Neural cell (in vitro differentiated cells): Measurements from ENCODE around the gene AREG. TPM values are rescaled to one million over a fixed set of nuclear protein-coding genes. Genes with fewer than 3 reads are reported as not detected.

Source experiments
- H2AFZ ChIP-seq: fragments of 200-600, 300-800 bp; sonication (generic), shearing (Covaris generic); 2 replicates; pipeline ENCODE4 v1.6.0; 2014; ENCODE audit warnings: low read depth, mild to moderate bottlenecking, antibody characterized with exemption, low read length, moderate library complexity
- H3F3A ChIP-seq: fragments of 200-600 bp; shearing (Covaris generic); 2 replicates; pipeline ENCODE4 v1.6.1; 2016; ENCODE audit warnings: mild to moderate bottlenecking, moderate library complexity, mixed read lengths, antibody characterized with exemption, low read length; ENCODE audit not compliant: insufficient read depth, poor library complexity, severe bottlenecking
- H3K27ac ChIP-seq: fragments of 200-600, 300-800 bp; sonication (generic), shearing (Covaris generic); 2 replicates; pipeline ENCODE4 v1.5.1; 2014; ENCODE audit warnings: mild to moderate bottlenecking, low read length, moderate library complexity
- H3K27me3 ChIP-seq: fragments of 300-800, 200-600 bp; sonication (generic), shearing (Covaris generic); 2 replicates; pipeline ENCODE4 v1.6.0; 2014; ENCODE audit warnings: mild to moderate bottlenecking, low read depth, low read length, moderate library complexity; ENCODE audit not compliant: insufficient read depth
- H3K36me3 ChIP-seq: fragments of 300-800, 200-600 bp; sonication (generic), shearing (Covaris generic); 2 replicates; pipeline ENCODE4 v1.5.1; 2014; ENCODE audit warnings: mild to moderate bottlenecking, antibody characterized with exemption, low read length, moderate library complexity; ENCODE audit not compliant: insufficient read depth
- H3K4me2 ChIP-seq: fragments of 300-800, 200-600 bp; sonication (generic), shearing (Covaris generic); 2 replicates; pipeline ENCODE4 v1.6.0; 2014; ENCODE audit warnings: mild to moderate bottlenecking, low read length
- H3K4me3 ChIP-seq: fragments of 300-800, 200-600 bp; sonication (generic), shearing (Covaris generic); 2 replicates; pipeline ENCODE4 v1.5.1; 2014; ENCODE audit warnings: mild to moderate bottlenecking, low read length, moderate library complexity
- H3K79me2 ChIP-seq: fragments of 200-600 bp; shearing (Covaris generic); replicated peaks from 2 replicates; pipeline ENCODE4 v1.6.0; 2014; ENCODE audit warnings: mild to moderate bottlenecking, low read length, moderate library complexity; ENCODE audit not compliant: insufficient read depth
- H3K9ac ChIP-seq: fragments of 300-800, 200-600 bp; sonication (generic), shearing (Covaris generic); 2 replicates; pipeline ENCODE4 v1.6.1; 2016; ENCODE audit warnings: mild to moderate bottlenecking, low read length, mixed read lengths
- H3K9me2 ChIP-seq: fragments of 200-600 bp; shearing (Covaris generic); 2 replicates; pipeline ENCODE4 v1.6.1; 2016; ENCODE audit warnings: mild to moderate bottlenecking, low read length, mixed read lengths; ENCODE audit not compliant: insufficient read depth
- H3K9me3 ChIP-seq: fragments of 200-600, 300-800 bp; sonication (generic), shearing (Covaris generic); 2 replicates; pipeline ENCODE4 v1.6.1; 2016; ENCODE audit warnings: mild to moderate bottlenecking, mixed run types, low read length, moderate library complexity, mixed read lengths
- H4K20me1 ChIP-seq: fragments of 200-600 bp; shearing (Covaris generic); 2 replicates; pipeline ENCODE4 v1.6.1; 2016; ENCODE audit warnings: mild to moderate bottlenecking, mixed run types; ENCODE audit not compliant: insufficient read depth
- EP300 ChIP-seq: fragments of 450-650 bp; conservative IDR thresholded peaks from 2 replicates; pipeline ENCODE4 v1.6.1; 2014; ENCODE audit warnings: antibody characterized with exemption, mild to moderate bottlenecking, moderate library complexity; ENCODE audit not compliant: poor library complexity, severe bottlenecking
- EZH2 ChIP-seq: fragments of 200-600, 300-800 bp; shearing (Covaris generic), sonication (generic); IDR thresholded peaks from 2 replicates; pipeline ENCODE4 v1.6.1; 2014; ENCODE audit warnings: antibody characterized with exemption, low read length, borderline replicate concordance, mild to moderate bottlenecking; ENCODE audit not compliant: insufficient read depth, poor library complexity, severe bottlenecking
- POLR2AphosphoS5 ChIP-seq: IDR thresholded peaks from 2 replicates; pipeline ENCODE4 v1.6.1; 2012
- RAD21 ChIP-seq: fragments of 450-650 bp; conservative IDR thresholded peaks from 2 replicates; pipeline ENCODE4 v1.6.1; 2014; ENCODE audit warnings: antibody characterized with exemption, mild to moderate bottlenecking, moderate library complexity
- SMC3 ChIP-seq: fragments of 450-650 bp; conservative IDR thresholded peaks from 2 replicates; pipeline ENCODE4 v1.6.1; 2014; ENCODE audit warnings: antibody characterized with exemption, mild to moderate bottlenecking, moderate library complexity; ENCODE audit not compliant: poor library complexity
- TAF1 ChIP-seq: IDR thresholded peaks from 2 replicates; pipeline ENCODE4 v1.6.1; 2012; ENCODE audit warnings: low read depth
- polyA plus RNA-seq: library from polyadenylated mRNA; depleted of rRNA; stranded (reverse); fragments of >200 nt; gene quantifications from 2 replicates; pipeline ENCODE4 v1.2.3, GENCODE V29; 2014
- TF ChIP-seq, protein P1 (sequence below): fragments of 450-650 bp; IDR thresholded peaks from 2 replicates; pipeline ENCODE4 v1.5.1; 2014; ENCODE audit warnings: antibody characterized with exemption, mild to moderate bottlenecking, moderate library complexity; ENCODE audit not compliant: poor library complexity, severe bottlenecking
- TF ChIP-seq, protein P2 (sequence below): IDR thresholded peaks from 2 replicates; pipeline ENCODE4 v1.6.1; 2012; ENCODE audit warnings: borderline replicate concordance

Gene AREG
- polyA plus RNA-seq, 1 donor from 2014 or later, result not detected

DNA sequence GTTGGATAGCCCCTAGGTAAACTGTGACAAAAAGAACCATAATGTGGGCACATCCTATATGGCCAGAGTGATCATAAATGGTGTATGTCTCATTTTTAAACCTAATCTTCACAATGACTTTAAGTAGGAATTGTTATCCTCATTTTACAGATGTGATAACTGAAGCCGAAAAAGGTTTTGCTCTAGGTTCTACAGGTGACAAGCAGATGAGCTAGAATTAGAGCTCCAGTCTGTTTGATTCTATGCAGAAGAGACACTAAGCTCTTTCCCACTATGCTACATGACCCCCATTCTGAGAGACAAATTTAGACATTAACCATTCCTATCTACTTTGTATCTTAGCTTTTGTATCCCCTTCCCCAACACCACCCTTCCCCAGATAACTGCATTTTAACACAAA lies 2.0 kb downstream of the AREG start:
- Histone ChIP-seq H3K4me2 (no peak overlapping the region), H3K36me3 (no peaks in the 10 kb centered on the region), H3K9ac (no peak overlapping the region), H3F3A (no peaks in the 10 kb centered on the region), H3K4me3 (no peak overlapping the region), H2AFZ (no peak overlapping the region), H3K27ac (no peak overlapping the region), H4K20me1 (no peaks in the 10 kb centered on the region), H3K9me2 (no peaks in the 10 kb centered on the region), H3K79me2 (no peaks in the 10 kb centered on the region), H3K27me3 (peaks cover 33% of the 10 kb centered on the region), H3K9me3 (no peaks in the 10 kb centered on the region)
- TF ChIP-seq TAF1 (no peak), RAD21 (no peak), SMC3 (no peak), EZH2 (no peak)
- TF ChIP-seq, protein P1, sequence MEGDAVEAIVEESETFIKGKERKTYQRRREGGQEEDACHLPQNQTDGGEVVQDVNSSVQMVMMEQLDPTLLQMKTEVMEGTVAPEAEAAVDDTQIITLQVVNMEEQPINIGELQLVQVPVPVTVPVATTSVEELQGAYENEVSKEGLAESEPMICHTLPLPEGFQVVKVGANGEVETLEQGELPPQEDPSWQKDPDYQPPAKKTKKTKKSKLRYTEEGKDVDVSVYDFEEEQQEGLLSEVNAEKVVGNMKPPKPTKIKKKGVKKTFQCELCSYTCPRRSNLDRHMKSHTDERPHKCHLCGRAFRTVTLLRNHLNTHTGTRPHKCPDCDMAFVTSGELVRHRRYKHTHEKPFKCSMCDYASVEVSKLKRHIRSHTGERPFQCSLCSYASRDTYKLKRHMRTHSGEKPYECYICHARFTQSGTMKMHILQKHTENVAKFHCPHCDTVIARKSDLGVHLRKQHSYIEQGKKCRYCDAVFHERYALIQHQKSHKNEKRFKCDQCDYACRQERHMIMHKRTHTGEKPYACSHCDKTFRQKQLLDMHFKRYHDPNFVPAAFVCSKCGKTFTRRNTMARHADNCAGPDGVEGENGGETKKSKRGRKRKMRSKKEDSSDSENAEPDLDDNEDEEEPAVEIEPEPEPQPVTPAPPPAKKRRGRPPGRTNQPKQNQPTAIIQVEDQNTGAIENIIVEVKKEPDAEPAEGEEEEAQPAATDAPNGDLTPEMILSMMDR, result no peak
- TF ChIP-seq, protein P2, sequence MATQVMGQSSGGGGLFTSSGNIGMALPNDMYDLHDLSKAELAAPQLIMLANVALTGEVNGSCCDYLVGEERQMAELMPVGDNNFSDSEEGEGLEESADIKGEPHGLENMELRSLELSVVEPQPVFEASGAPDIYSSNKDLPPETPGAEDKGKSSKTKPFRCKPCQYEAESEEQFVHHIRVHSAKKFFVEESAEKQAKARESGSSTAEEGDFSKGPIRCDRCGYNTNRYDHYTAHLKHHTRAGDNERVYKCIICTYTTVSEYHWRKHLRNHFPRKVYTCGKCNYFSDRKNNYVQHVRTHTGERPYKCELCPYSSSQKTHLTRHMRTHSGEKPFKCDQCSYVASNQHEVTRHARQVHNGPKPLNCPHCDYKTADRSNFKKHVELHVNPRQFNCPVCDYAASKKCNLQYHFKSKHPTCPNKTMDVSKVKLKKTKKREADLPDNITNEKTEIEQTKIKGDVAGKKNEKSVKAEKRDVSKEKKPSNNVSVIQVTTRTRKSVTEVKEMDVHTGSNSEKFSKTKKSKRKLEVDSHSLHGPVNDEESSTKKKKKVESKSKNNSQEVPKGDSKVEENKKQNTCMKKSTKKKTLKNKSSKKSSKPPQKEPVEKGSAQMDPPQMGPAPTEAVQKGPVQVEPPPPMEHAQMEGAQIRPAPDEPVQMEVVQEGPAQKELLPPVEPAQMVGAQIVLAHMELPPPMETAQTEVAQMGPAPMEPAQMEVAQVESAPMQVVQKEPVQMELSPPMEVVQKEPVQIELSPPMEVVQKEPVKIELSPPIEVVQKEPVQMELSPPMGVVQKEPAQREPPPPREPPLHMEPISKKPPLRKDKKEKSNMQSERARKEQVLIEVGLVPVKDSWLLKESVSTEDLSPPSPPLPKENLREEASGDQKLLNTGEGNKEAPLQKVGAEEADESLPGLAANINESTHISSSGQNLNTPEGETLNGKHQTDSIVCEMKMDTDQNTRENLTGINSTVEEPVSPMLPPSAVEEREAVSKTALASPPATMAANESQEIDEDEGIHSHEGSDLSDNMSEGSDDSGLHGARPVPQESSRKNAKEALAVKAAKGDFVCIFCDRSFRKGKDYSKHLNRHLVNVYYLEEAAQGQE, result no peak

DNA sequence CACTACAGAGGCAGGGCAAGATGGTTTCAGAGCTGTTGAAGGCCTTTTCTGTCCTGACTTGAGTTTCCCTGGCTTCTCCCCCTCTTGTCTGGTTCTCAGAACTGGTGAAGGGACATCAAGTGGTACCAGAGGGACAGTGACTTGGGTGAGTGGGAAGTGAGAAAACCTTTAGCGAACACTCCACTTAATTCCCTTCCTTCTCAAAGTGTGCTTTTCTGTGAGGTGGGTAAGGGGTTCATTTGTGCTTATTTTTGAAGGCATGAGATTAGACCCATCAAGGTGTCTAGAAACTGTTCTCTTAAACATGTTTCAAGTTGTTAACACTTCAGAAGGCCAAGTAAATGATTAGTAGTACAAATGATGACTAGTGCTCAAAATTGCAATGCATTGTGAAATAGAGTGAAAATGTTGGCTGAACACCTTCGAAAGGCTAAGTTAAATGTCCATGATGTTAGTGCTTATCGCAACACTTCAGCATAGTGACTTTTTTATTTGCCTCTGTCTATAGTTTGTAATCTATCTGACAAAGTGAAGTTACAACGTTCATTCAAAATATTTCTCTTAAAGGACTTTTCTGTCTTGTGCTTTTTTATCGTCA lies 2.8 kb downstream of the AREG start:
- TF ChIP-seq, protein P2, result no peak
- TF ChIP-seq EP300, result no peak
- no peak for TF ChIP-seq POLR2AphosphoS5
- no peak for TF ChIP-seq RAD21
- H3K4me3 ChIP-seq, result no peak overlapping the region
- no peaks in the 10 kb centered on the region for H3K9me2 ChIP-seq
- H3K27ac ChIP-seq, result no peak overlapping the region
- peaks cover 33% of the 10 kb centered on the region for H3K27me3 ChIP-seq
- H2AFZ ChIP-seq, result no peak overlapping the region
- H3K9ac ChIP-seq, result no peak overlapping the region
- no peak overlapping the region for H3K4me2 ChIP-seq
- no peaks in the 10 kb centered on the region for H4K20me1 ChIP-seq
- H3K36me3 ChIP-seq, result no peaks in the 10 kb centered on the region
- H3K9me3 ChIP-seq, result no peaks in the 10 kb centered on the region
- H3F3A ChIP-seq, result no peaks in the 10 kb centered on the region
- H3K79me2 ChIP-seq, result no peaks in the 10 kb centered on the region
